ENCODE data around the gene ZNF76.

The ZNF76 gene

GRCh38 chr6:35332074-35332887 is 72.7 kb downstream of the ZNF76 start:
- DNase-seq = peak; percentile 75

- DNase-seq = no peak
Measured at GRCh38 chr6:35341557-35341956, 82.0 kb downstream of the ZNF76 start.

- peak; percentile 96 for DNase-seq
Measured at GRCh38 chr6:35342258-35343091, 82.9 kb downstream of the ZNF76 start, which contains the start of gene PPARD. PPARD (plus strand) TSS chr6:35342558; CDS start chr6:35411088, 68,530 bp downstream.

- DNase-seq = no peak
Measured at GRCh38 chr6:35343092-35343834, 83.7 kb downstream of the ZNF76 start.

DNA sequence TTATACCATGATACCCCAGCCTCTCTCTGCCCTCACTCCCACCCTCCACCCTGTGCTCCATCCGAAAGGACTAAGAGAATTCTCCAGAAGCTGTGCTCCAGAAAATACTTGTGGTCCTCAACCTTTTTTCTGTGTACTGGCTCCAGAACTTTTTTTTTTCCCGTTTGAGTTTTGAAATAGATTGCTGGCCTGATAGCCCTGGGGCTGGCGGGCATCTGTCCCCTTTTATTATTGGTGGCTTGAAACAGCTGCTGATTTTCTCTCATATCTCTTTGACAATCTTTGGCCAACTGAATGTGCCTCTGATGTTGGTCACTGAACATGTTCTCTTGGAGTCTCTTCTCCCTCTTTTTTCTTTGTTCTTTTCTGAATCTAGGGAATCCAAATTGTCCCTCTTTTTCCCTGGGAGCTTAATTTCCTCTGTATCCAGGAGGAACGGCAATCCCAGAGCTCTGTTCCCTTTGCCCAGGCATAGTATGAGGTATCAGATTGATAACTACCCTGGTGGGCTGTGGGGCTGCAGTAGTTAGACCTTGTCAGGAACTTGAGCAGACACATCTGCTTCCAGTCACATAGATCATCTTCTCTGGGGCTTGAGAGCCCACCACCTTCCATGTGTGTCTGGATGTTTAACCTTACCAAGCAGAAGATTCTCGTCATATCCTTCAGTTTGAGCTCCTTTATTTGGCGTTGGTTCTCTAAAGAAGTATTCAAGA is 84.5 kb downstream of the ZNF76 start:
- DNase-seq = no peak
